Muscle of leg (tissue), 11 donors: Measurements from ENCODE around the gene PCCA. TPM values are rescaled to one million over a fixed set of nuclear protein-coding genes. Genes with fewer than 3 reads are reported as not detected.
A peak's percentile ranks its signal among the peaks of the same experiment; 100 is the strongest.

ENCODE experiments used
- DNase-seq: peaks from one replicate; pipeline ENCODE4 v3.0.0; 2013
- H3K27ac ChIP-seq: one replicate; pipeline ENCODE4 v1.5.1; 2013; ENCODE audit warnings: mild to moderate bottlenecking, low read length, control low read depth
- H3K27me3 ChIP-seq: one replicate; pipeline ENCODE4 v1.6.1; 2013; ENCODE audit warnings: low read length; ENCODE audit not compliant: control insufficient read depth, insufficient read depth
- H3K36me3 ChIP-seq: one replicate; pipeline ENCODE4 v1.6.1; 2013; ENCODE audit warnings: low read length; ENCODE audit not compliant: control insufficient read depth, insufficient read depth
- H3K4me1 ChIP-seq: one replicate; pipeline ENCODE4 v1.6.1; 2013; ENCODE audit warnings: low read length; ENCODE audit not compliant: control insufficient read depth, insufficient read depth
- H3K4me3 ChIP-seq: one replicate; pipeline ENCODE4 v1.5.1; 2013; ENCODE audit warnings: low read length, control low read depth
- H3K9me3 ChIP-seq: replicated peaks from 2 replicates; pipeline ENCODE4 v1.6.1; 2013; ENCODE audit warnings: low read depth, low read length; ENCODE audit not compliant: control insufficient read depth
- whole genome bisulfite sequencing: methylation state at CpG from one replicate; pipeline ENCODE4 v1.1.5; 2013; ENCODE audit warnings: missing lambda C conversion rate; ENCODE audit not compliant: insufficient coverage; 5-methylcytosine and 5-hydroxymethylcytosine counted together
- polyA plus RNA-seq, 8 donors: library from polyadenylated mRNA; unstranded; fragments of 120-200 nt; gene quantifications; one replicate each; pipeline versions ENCODE4 v1.2.1 to v1.2.3, GENCODE V29; 2013; ENCODE audit warnings: inconsistent platforms in 1 of 8, low replicate concordance in 1 of 8; ENCODE audit not compliant: insufficient read length in 8 of 8, insufficient read depth in 1 of 8
- total RNA-seq: library from RNA; stranded (reverse); fragments of 120-200 nt; gene quantifications from one replicate; pipeline ENCODE4 v1.2.4, GENCODE V29; 2013

The PCCA gene
- total and polyA plus RNA-seq, 9 donors = 23.9 to 35.5 (median 29.5) TPM

GRCh38 chr13:100176801-100177400 lies 88.0 kb downstream of the PCCA start:
- Histone ChIP-seq H3K9me3 (no peaks in the 10 kb centered on the region), H3K27ac (no peak overlapping the region), H3K36me3 (peaks cover 3% of the 10 kb centered on the region), H3K27me3 (no peaks in the 10 kb centered on the region), H3K4me1 (no peaks in the 10 kb centered on the region), H3K4me3 (no peak overlapping the region)
- 43% methylated on average over 1 of the region's 2 CpGs for WGBS
- peak; percentile 37 for DNase-seq

DNA sequence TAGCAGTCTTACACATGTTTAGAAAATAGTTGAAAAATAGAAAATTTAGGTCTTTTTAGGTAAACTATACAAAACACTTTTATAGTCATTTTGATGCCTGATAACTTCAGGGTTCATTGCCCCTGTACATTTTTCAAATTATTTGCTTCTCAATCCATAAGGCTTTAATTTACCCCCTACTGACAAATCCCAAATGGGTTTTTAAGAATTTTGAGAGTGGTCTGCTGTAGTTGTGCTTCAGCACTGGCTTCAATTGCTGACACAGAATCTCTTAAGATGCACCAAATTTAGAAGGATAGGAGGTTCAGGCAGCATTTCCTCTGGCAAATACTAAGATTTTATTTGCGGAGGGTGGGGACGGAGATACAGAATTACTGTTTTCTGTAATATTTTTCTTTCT lies 89.4 kb downstream of the PCCA start:
- no peak overlapping the region for H3K4me3 ChIP-seq
- no peaks in the 10 kb centered on the region for H3K27me3 ChIP-seq
- WGBS = no CpG with 5 or more reads among the region's 2 CpGs
- no peak overlapping the region for H3K27ac ChIP-seq
- DNase-seq = peak; percentile 7
- H3K9me3 ChIP-seq = no peaks in the 10 kb centered on the region
- peaks cover 3% of the 10 kb centered on the region for H3K36me3 ChIP-seq
- no peaks in the 10 kb centered on the region for H3K4me1 ChIP-seq

- no peak overlapping the region for H3K4me3 ChIP-seq
- H3K27me3 ChIP-seq = no peaks in the 10 kb centered on the region
- H3K4me1 ChIP-seq = no peaks in the 10 kb centered on the region
- H3K27ac ChIP-seq = no peak overlapping the region
- no peaks in the 10 kb centered on the region for H3K9me3 ChIP-seq
- no peaks in the 10 kb centered on the region for H3K36me3 ChIP-seq
- no peak for DNase-seq
- whole genome bisulfite sequencing = no CpG with 5 or more reads among the region's 3 CpGs
Observed at GRCh38 chr13:100179276-100179675, 90.4 kb downstream of the PCCA start.

- Histone ChIP-seq H3K36me3 (no peaks in the 10 kb centered on the region), H3K9me3 (no peaks in the 10 kb centered on the region), H3K4me1 (no peaks in the 10 kb centered on the region), H3K27me3 (no peaks in the 10 kb centered on the region), H3K27ac (no peak overlapping the region), H3K4me3 (no peak overlapping the region)
- WGBS = no CpG with 5 or more reads among the region's 4 CpGs
- DNase-seq = no peak
Observed at GRCh38 chr13:100182900-100183490, 94.1 kb downstream of the PCCA start.

DNA sequence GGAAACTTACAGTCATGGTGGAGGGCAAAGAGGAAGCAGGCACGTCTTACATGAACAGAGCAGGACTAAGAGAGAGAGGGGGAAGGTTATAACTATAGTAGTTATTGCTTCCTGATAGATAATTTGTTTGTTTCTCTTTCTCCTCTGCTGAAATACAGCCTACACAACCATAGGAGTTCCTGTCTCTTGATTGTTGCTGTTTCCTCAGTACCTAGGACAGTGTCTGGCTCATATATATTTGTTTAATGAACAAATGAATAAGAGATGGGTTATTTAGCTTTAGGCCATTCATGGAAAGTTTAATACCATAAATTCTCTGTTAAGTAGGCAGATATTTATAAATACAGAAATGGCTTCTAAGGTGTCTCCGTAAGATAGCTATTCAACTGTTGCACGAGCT lies 95.2 kb downstream of the PCCA start:
- WGBS = no CpG with 5 or more reads among the region's 3 CpGs
- Histone ChIP-seq H3K36me3 (no peaks in the 10 kb centered on the region), H3K27me3 (no peaks in the 10 kb centered on the region), H3K4me1 (no peaks in the 10 kb centered on the region), H3K9me3 (no peaks in the 10 kb centered on the region), H3K27ac (no peak overlapping the region), H3K4me3 (no peak overlapping the region)
- no peak for DNase-seq

DNA sequence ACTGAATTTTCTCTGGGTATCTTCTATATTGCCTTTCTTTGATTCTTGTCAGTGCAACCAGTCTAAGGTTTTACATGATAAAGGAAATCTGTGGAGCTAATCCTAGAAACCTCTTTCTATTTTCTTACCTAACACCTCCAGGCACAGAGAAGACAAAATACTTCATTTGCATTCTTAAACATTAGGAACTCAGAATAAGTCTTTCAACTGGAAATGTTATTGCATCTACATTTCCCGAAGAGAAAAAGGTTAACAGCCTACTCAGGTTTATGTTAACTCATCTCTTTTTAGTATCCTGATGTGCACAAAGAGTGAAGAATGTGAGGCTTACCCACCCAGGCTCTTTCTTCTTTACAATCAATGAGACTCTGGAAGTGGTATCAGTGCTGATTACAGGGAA lies 106.7 kb downstream of the PCCA start:
- Histone ChIP-seq H3K36me3 (no peaks in the 10 kb centered on the region), H3K27me3 (no peaks in the 10 kb centered on the region), H3K9me3 (no peaks in the 10 kb centered on the region), H3K27ac (no peak overlapping the region), H3K4me3 (no peak overlapping the region), H3K4me1 (no peaks in the 10 kb centered on the region)
- WGBS = no CpG with 5 or more reads among the region's 1 CpG
- DNase-seq = no peak

- Histone ChIP-seq H3K36me3 (no peaks in the 10 kb centered on the region), H3K4me3 (no peak overlapping the region), H3K27me3 (no peaks in the 10 kb centered on the region), H3K9me3 (no peaks in the 10 kb centered on the region), H3K27ac (no peak overlapping the region), H3K4me1 (no peaks in the 10 kb centered on the region)
- peak; percentile 78 for DNase-seq
- no CpG with 5 or more reads among the region's 3 CpGs for WGBS
Observed at GRCh38 chr13:100196375-100196774, 107.5 kb downstream of the PCCA start.

- Histone ChIP-seq H3K4me1 (no peaks in the 10 kb centered on the region), H3K36me3 (no peaks in the 10 kb centered on the region), H3K27ac (no peak overlapping the region), H3K9me3 (no peaks in the 10 kb centered on the region), H3K27me3 (no peaks in the 10 kb centered on the region), H3K4me3 (no peak overlapping the region)
- DNase-seq = no peak
- no CpG with 5 or more reads among the region's 1 CpG for WGBS
Observed at GRCh38 chr13:100197116-100197515, 108.2 kb downstream of the PCCA start.

DNA sequence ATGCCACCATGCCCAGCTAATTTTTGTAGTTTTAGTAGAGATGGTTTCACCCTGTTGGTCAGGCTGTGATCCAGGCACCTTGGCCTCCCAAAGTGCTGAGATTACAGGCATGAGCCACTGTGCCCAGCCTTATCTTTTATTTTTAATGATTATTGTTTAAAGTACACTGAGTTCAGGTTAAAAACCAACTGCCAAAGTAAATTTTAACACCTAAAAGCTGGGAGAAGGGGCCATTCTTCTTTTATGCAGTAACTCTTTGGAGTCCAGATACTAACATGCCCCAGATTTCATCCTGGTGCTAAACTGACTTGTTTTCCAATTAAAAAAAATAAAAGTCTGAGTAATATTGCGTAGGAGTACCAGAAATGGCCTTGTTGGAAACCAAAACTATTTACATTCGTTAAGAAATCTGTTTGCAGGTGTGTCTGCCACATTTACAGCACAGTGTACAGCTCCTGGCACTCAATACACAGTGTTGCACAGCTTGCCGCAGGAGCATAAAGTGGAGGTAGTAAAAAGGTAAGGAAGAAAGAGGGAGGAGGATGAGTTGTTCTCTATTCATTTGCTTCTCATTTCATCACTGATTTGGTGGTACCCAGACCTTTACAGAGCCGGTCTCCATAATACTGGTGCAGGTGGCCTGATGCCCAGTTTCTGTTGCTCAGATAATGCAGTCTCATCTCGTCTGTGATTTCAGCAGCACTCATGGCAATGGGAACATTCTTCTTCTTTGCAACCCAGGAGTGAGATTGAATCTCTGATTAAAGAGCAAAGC lies 108.9 kb downstream of the PCCA start:
- Histone ChIP-seq H3K9me3 (peaks cover 1% of the 10 kb centered on the region), H3K27me3 (no peaks in the 10 kb centered on the region), H3K4me1 (no peaks in the 10 kb centered on the region), H3K27ac (no peak overlapping the region), H3K36me3 (no peaks in the 10 kb centered on the region), H3K4me3 (no peak overlapping the region)
- 79% methylated on average over 4 of the region's 5 CpGs for WGBS
- no peak for DNase-seq

- no peak overlapping the region for H3K4me3 ChIP-seq
- H3K9me3 ChIP-seq = peaks cover 2% of the 10 kb centered on the region
- H3K4me1 ChIP-seq = no peaks in the 10 kb centered on the region
- DNase-seq = no peak
- WGBS = no CpG with 5 or more reads among the region's 6 CpGs
- H3K36me3 ChIP-seq = no peaks in the 10 kb centered on the region
- H3K27ac ChIP-seq = no peak overlapping the region
- no peaks in the 10 kb centered on the region for H3K27me3 ChIP-seq
Observed at GRCh38 chr13:100203696-100204367, 114.9 kb downstream of the PCCA start.
